ENCODE results near the gene ANXA3. TPM values are rescaled to one million over a fixed set of nuclear protein-coding genes. Genes with fewer than 3 reads are reported as not detected.

The ANXA3 gene
- total RNA-seq, 2 donors from 2014 or later, result 17.9 to 24.0 TPM

- Histone ChIP-seq H3K4me1 (ENCODE audit: control insufficient read depth in 1 of 2, low read depth in 2 of 2) (peaks cover 9 to 15% of the 10 kb centered on the region in 2 donors), H3K4me3 (no peak overlapping the region), H3K36me3 (no peaks in the 10 kb centered on the region), H3K9me3 (no peaks in the 10 kb centered on the region), H3K27me3 (replicated peaks; ENCODE audit: insufficient read depth) (no peaks in the 10 kb centered on the region), H3K27ac (no peak overlapping the region)
- TF ChIP-seq, protein P1, sequence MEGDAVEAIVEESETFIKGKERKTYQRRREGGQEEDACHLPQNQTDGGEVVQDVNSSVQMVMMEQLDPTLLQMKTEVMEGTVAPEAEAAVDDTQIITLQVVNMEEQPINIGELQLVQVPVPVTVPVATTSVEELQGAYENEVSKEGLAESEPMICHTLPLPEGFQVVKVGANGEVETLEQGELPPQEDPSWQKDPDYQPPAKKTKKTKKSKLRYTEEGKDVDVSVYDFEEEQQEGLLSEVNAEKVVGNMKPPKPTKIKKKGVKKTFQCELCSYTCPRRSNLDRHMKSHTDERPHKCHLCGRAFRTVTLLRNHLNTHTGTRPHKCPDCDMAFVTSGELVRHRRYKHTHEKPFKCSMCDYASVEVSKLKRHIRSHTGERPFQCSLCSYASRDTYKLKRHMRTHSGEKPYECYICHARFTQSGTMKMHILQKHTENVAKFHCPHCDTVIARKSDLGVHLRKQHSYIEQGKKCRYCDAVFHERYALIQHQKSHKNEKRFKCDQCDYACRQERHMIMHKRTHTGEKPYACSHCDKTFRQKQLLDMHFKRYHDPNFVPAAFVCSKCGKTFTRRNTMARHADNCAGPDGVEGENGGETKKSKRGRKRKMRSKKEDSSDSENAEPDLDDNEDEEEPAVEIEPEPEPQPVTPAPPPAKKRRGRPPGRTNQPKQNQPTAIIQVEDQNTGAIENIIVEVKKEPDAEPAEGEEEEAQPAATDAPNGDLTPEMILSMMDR (IDR thresholded peaks at IDR 0.05), result no peak
- ATAC-seq (ENCODE audit: insufficient number of reproducible peaks, low FRiP score, low read depth) (no peak), DNase-seq (ENCODE audit: low spot score) (no peak)
Observed at GRCh38 chr4:78618436-78618835, 66.9 kb downstream of the ANXA3 start.

DNA sequence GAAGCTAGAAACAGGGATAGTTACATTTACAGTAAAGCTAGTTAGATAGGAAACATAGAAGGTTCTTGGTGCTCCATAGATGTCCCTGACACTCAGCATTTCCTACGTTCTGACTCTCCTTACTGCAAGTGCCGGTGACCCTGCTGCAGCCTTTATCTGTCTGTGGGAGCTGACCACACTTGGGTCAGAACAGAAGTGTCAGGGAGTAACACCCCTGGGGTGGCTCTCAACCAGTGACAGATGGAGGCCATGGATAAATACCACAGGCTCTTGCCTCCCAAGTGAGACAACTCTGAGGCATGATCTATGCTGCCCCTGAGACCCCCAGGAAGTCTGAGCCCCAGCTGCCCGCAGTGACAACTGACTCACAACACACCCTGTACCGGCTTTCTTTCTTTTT lies 69.8 kb downstream of the ANXA3 start:
- Histone ChIP-seq H3K4me1 (ENCODE audit: control insufficient read depth in 1 of 2, low read depth in 2 of 2) (no peaks in the 10 kb centered on the region), H3K27ac (no peak overlapping the region), H3K27me3 (replicated peaks; ENCODE audit: insufficient read depth) (no peaks in the 10 kb centered on the region), H3K4me3 (no peak overlapping the region), H3K9me3 (no peaks in the 10 kb centered on the region), H3K36me3 (no peaks in the 10 kb centered on the region)
- TF ChIP-seq, protein P1 (IDR thresholded peaks at IDR 0.05), result no peak
- no peak for DNase-seq (ENCODE audit: low spot score)
- no peak for ATAC-seq (ENCODE audit: insufficient number of reproducible peaks, low FRiP score, low read depth)

- no peak overlapping the region for H3K4me3 ChIP-seq
- no peak overlapping the region for H3K27ac ChIP-seq
- H3K36me3 ChIP-seq, result no peaks in the 10 kb centered on the region
- no peaks in the 10 kb centered on the region for H3K4me1 ChIP-seq (ENCODE audit: control insufficient read depth in 1 of 2, low read depth in 2 of 2)
- DNase-seq (ENCODE audit: low spot score) (no peak), ATAC-seq (ENCODE audit: insufficient number of reproducible peaks, low FRiP score, low read depth) (no peak)
- H3K27me3 ChIP-seq (replicated peaks; ENCODE audit: insufficient read depth), result no peaks in the 10 kb centered on the region
- TF ChIP-seq, protein P1 (IDR thresholded peaks at IDR 0.05), result no peak
- no peaks in the 10 kb centered on the region for H3K9me3 ChIP-seq
Observed at GRCh38 chr4:78622253-78622979, 70.8 kb downstream of the ANXA3 start.

DNA sequence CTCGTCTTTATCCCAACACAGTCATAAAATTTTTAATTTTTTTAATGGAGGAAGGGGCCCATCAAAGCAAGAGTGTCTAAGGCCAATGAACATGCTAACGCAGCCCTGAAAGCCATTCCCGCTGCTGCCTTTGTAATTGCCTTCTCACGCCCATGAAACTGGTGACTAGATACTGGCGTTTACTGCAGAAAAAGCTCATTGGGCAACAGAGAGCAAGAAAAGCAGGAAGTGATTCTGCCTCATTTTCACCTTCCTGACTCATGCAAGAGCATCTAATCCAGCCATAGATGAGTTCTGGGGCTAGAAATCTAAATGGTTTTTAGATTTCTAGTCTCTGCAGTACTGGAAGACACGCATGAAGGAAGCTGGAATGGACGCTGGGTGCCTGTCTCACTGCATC lies 72.5 kb downstream of the ANXA3 start:
- DNase-seq (ENCODE audit: low spot score) (no peak), ATAC-seq (ENCODE audit: insufficient number of reproducible peaks, low FRiP score, low read depth) (no peak)
- Histone ChIP-seq H3K36me3 (no peaks in the 10 kb centered on the region), H3K9me3 (no peaks in the 10 kb centered on the region), H3K27me3 (replicated peaks; ENCODE audit: insufficient read depth) (no peaks in the 10 kb centered on the region), H3K4me3 (no peak overlapping the region), H3K4me1 (ENCODE audit: control insufficient read depth in 1 of 2, low read depth in 2 of 2) (no peaks in the 10 kb centered on the region), H3K27ac (no peak overlapping the region)
- TF ChIP-seq, protein P1 (IDR thresholded peaks at IDR 0.05), result no peak

DNA sequence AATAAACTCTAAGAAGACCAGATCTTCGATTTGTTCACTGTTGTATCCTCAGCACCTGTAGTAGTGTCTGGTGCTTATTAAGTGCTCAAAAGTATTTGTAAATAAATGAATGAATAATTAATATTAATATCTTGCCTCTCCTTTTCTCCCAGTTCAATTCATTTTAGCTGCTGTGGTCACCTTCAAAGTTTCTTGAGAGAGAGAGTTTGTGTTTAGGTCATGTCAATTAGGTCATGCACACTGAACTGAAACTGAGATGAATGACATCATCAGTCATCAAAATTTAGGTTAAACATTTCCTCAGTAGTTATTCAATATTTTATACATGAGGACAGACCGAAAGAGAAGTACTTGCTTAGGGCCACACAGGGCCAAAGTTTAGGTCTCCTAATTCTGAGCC lies 73.5 kb downstream of the ANXA3 start:
- Histone ChIP-seq H3K4me3 (no peak overlapping the region), H3K36me3 (no peaks in the 10 kb centered on the region), H3K27me3 (replicated peaks; ENCODE audit: insufficient read depth) (no peaks in the 10 kb centered on the region), H3K4me1 (ENCODE audit: control insufficient read depth in 1 of 2, low read depth in 2 of 2) (no peaks in the 10 kb centered on the region), H3K27ac (no peak overlapping the region), H3K9me3 (no peaks in the 10 kb centered on the region)
- ATAC-seq (ENCODE audit: insufficient number of reproducible peaks, low FRiP score, low read depth) (no peak), DNase-seq (ENCODE audit: low spot score) (no peak)
- TF ChIP-seq, protein P1 (IDR thresholded peaks at IDR 0.05), result no peak

Measured in thoracic aorta (tissue), 2 donors.